HepG2 (cell line): ENCODE data around the gene PYGL. TPM values are rescaled to one million over a fixed set of nuclear protein-coding genes. Genes with fewer than 3 reads are reported as not detected.

ENCODE experiments used
- AKAP8 ChIP-seq: sonication (generic); formaldehyde crosslinking; IDR thresholded peaks from 2 replicates; pipeline ENCODE4 v1.5.1; 2020; ENCODE audit warnings: mild to moderate bottlenecking, missing genetic modification reagents
- HOXD1 ChIP-seq: sonication (generic); formaldehyde crosslinking; IDR thresholded peaks from 2 replicates; pipeline ENCODE4 v1.5.0; 2020; ENCODE audit warnings: missing genetic modification reagents
- NCOR1 ChIP-seq: fragments of 200-600 bp; sonication (generic); IDR thresholded peaks from 2 replicates; pipeline ENCODE4 v1.7.0; 2017; ENCODE audit warnings: antibody characterized with exemption, low read length, borderline replicate concordance
- POGZ ChIP-seq: sonication (generic); formaldehyde crosslinking; IDR thresholded peaks from 2 replicates; pipeline ENCODE4 v1.4.0; 2020; ENCODE audit warnings: mild to moderate bottlenecking, missing genetic modification reagents
- PRPF4 ChIP-seq: fragments of 200-400 bp; formaldehyde crosslinking; IDR thresholded peaks from 2 replicates; pipeline ENCODE4 v1.6.1; 2016; ENCODE audit warnings: low read length, low read depth; ENCODE audit not compliant: poor library complexity, severe bottlenecking
- SMC3 ChIP-seq: IDR thresholded peaks from 2 replicates; pipeline ENCODE4 v1.6.1; 2011; ENCODE audit warnings: low read length, improper control_type of control experiment
- ZFP90 ChIP-seq: sonication (generic); formaldehyde crosslinking; IDR thresholded peaks from 2 replicates; pipeline ENCODE4 v1.8.0; 2022; ENCODE audit warnings: missing genetic modification reagents, mild to moderate bottlenecking, inconsistent platforms, borderline replicate concordance
- ZNF263 ChIP-seq: sonication (generic); formaldehyde crosslinking; IDR thresholded peaks from 2 replicates; pipeline ENCODE4 v1.4.0; 2020; ENCODE audit warnings: missing genetic modification reagents
- ZNF33B ChIP-seq: sonication (generic); formaldehyde crosslinking; IDR thresholded peaks from 2 replicates; pipeline ENCODE4 v1.5.1; 2020; ENCODE audit warnings: mild to moderate bottlenecking, missing genetic modification reagents
- ZNF441 ChIP-seq: sonication (generic); formaldehyde crosslinking; IDR thresholded peaks from 2 replicates; pipeline ENCODE4 v1.7.0; 2021; ENCODE audit warnings: missing genetic modification reagents, borderline replicate concordance
- ZNF556 ChIP-seq: sonication (generic); formaldehyde crosslinking; IDR thresholded peaks from 2 replicates; pipeline ENCODE4 v1.4.0; 2020; ENCODE audit warnings: mild to moderate bottlenecking, missing genetic modification reagents, borderline replicate concordance
- ZNF569 ChIP-seq: sonication (generic); formaldehyde crosslinking; IDR thresholded peaks from 2 replicates; pipeline ENCODE4 v1.5.0; 2020; ENCODE audit warnings: mild to moderate bottlenecking, missing genetic modification reagents, moderate library complexity, borderline replicate concordance
- ZNF614 ChIP-seq: IDR thresholded peaks from 2 replicates; pipeline ENCODE4 v1.6.1; 2018; ENCODE audit warnings: missing biosample characterization, missing genetic modification reagents, inconsistent platforms, borderline replicate concordance
- ZNF616 ChIP-seq: sonication (generic); formaldehyde crosslinking; IDR thresholded peaks from 2 replicates; pipeline ENCODE4 v1.5.0; 2020; ENCODE audit warnings: low read depth, mild to moderate bottlenecking, missing genetic modification reagents
- polyA plus RNA-seq, 8 experiments: library from polyadenylated mRNA; depleted of rRNA in 3 of 8; stranded (reverse) in 7 of 8; unstranded in 1 of 8; fragments of >200 nt; fragmentation: Illumina TruSeq in 4 of 8; extraction: Trizol in 4 of 8; gene quantifications; 2 replicates each; pipeline versions ENCODE4 v1.2.1 to v1.2.3, GENCODE V29; 2011 to 2016; ENCODE audit warnings: low read depth in 4 of 8, missing spikeins in 1 of 8, mixed read lengths in 1 of 8; ENCODE audit not compliant: insufficient read depth in 1 of 8
- total RNA-seq, 5 experiments: library from RNA; depleted of rRNA; stranded (reverse); fragments of >200 nt; fragmentation: Illumina TruSeq; extraction: Trizol; gene quantifications; 2 replicates each; pipeline ENCODE4 v1.2.3, GENCODE V29; 2016; ENCODE audit warnings: low read depth in 1 of 5
- TF ChIP-seq, protein P1 (sequence below): sonication (generic); formaldehyde crosslinking; IDR thresholded peaks from 2 replicates; pipeline ENCODE4 v1.5.0; 2020; ENCODE audit warnings: mild to moderate bottlenecking, missing genetic modification reagents, borderline replicate concordance
- TF ChIP-seq, protein P2 (sequence below): sonication (generic); formaldehyde crosslinking; IDR thresholded peaks from 2 replicates; pipeline ENCODE4 v1.4.0; 2020; ENCODE audit warnings: mild to moderate bottlenecking, missing genetic modification reagents
- TF ChIP-seq, protein P3 (sequence below): sonication (generic); formaldehyde crosslinking; IDR thresholded peaks from 2 replicates; pipeline ENCODE4 v1.4.0; 2020; ENCODE audit warnings: missing genetic modification reagents

Gene PYGL
- total and polyA plus RNA-seq, 2 of the 13 experiments (the other 11 are each of a cell fraction or from before 2014, with no cell fraction given): 98.4 to 110 TPM

DNA sequence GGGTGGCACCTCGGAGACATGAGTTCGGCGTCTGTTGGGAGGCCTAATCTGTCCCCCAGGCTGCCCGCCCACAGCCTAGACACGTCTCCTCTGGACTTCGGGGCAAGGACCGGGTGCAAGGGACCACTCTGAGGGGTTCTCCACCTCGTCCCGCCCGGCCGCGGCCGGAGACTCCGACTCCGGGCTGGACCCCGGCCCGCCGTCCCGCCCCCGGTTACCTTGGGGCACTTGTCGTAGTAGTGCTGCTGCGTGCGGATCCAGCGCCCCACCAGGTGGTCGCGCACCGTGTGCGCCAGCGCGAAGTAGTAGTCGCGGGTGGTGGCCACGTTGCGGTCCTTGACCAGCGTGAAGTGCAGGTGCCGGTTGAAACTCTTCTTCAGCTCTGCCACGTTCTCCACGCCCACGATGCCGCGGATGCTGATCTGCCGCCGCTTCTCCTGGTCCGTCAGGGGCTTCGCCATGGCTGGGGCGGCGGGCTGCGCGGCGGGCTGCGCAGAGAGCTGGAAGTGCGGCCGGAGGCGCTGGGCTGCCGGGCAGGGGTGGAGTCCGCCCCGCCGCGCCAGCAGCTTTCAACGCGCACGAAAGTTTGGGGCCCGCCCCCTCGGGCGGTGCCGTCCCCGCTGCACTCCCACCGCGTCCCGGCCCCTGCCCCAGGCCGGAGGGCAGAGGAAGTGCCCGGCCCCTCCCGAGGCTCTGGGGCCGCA is at the start of gene PYGL (continued):
- TF ChIP-seq, protein P1, sequence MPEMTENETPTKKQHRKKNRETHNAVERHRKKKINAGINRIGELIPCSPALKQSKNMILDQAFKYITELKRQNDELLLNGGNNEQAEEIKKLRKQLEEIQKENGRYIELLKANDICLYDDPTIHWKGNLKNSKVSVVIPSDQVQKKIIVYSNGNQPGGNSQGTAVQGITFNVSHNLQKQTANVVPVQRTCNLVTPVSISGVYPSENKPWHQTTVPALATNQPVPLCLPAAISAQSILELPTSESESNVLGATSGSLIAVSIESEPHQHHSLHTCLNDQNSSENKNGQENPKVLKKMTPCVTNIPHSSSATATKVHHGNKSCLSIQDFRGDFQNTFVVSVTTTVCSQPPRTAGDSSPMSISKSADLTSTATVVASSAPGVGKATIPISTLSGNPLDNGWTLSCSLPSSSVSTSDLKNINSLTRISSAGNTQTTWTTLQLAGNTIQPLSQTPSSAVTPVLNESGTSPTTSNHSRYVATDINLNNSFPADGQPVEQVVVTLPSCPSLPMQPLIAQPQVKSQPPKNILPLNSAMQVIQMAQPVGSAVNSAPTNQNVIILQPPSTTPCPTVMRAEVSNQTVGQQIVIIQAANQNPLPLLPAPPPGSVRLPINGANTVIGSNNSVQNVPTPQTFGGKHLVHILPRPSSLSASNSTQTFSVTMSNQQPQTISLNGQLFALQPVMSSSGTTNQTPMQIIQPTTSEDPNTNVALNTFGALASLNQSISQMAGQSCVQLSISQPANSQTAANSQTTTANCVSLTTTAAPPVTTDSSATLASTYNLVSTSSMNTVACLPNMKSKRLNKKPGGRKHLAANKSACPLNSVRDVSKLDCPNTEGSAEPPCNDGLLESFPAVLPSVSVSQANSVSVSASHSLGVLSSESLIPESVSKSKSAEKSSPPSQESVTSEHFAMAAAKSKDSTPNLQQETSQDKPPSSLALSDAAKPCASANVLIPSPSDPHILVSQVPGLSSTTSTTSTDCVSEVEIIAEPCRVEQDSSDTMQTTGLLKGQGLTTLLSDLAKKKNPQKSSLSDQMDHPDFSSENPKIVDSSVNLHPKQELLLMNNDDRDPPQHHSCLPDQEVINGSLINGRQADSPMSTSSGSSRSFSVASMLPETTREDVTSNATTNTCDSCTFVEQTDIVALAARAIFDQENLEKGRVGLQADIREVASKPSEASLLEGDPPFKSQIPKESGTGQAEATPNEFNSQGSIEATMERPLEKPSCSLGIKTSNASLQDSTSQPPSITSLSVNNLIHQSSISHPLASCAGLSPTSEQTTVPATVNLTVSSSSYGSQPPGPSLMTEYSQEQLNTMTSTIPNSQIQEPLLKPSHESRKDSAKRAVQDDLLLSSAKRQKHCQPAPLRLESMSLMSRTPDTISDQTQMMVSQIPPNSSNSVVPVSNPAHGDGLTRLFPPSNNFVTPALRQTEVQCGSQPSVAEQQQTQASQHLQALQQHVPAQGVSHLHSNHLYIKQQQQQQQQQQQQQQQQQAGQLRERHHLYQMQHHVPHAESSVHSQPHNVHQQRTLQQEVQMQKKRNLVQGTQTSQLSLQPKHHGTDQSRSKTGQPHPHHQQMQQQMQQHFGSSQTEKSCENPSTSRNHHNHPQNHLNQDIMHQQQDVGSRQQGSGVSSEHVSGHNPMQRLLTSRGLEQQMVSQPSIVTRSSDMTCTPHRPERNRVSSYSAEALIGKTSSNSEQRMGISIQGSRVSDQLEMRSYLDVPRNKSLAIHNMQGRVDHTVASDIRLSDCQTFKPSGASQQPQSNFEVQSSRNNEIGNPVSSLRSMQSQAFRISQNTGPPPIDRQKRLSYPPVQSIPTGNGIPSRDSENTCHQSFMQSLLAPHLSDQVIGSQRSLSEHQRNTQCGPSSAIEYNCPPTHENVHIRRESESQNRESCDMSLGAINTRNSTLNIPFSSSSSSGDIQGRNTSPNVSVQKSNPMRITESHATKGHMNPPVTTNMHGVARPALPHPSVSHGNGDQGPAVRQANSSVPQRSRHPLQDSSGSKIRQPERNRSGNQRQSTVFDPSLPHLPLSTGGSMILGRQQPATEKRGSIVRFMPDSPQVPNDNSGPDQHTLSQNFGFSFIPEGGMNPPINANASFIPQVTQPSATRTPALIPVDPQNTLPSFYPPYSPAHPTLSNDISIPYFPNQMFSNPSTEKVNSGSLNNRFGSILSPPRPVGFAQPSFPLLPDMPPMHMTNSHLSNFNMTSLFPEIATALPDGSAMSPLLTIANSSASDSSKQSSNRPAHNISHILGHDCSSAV: no peak
- TF ChIP-seq ZNF441 (CRISPR knock-in tag) (peak; percentile 35; the same call in 1 of the 2 replicates), AKAP8 (CRISPR knock-in tag) (peak; percentile 46; the same call in 1 of the 2 replicates), HOXD1 (CRISPR knock-in tag) (0 out of 2 replicates have a peak, but pooled peaks have one; percentile 53), ZNF556 (CRISPR knock-in tag) (no peak), PRPF4 (no peak), ZNF569 (CRISPR knock-in tag) (0 out of 2 replicates have a peak, but pooled peaks have one; percentile 27), ZFP90 (CRISPR knock-in tag) (no peak; the same call in 1 of the 2 replicates), ZNF616 (CRISPR knock-in tag) (no peak), POGZ (CRISPR knock-in tag) (no peak; the same call in 1 of the 2 replicates), NCOR1 (no peak), ZNF614 (CRISPR knock-in tag) (no peak; the same call in 1 of the 2 replicates), ZNF263 (CRISPR knock-in tag) (no peak), SMC3 (no peak), ZNF33B (CRISPR knock-in tag) (no peak)
- TF ChIP-seq, protein P2, sequence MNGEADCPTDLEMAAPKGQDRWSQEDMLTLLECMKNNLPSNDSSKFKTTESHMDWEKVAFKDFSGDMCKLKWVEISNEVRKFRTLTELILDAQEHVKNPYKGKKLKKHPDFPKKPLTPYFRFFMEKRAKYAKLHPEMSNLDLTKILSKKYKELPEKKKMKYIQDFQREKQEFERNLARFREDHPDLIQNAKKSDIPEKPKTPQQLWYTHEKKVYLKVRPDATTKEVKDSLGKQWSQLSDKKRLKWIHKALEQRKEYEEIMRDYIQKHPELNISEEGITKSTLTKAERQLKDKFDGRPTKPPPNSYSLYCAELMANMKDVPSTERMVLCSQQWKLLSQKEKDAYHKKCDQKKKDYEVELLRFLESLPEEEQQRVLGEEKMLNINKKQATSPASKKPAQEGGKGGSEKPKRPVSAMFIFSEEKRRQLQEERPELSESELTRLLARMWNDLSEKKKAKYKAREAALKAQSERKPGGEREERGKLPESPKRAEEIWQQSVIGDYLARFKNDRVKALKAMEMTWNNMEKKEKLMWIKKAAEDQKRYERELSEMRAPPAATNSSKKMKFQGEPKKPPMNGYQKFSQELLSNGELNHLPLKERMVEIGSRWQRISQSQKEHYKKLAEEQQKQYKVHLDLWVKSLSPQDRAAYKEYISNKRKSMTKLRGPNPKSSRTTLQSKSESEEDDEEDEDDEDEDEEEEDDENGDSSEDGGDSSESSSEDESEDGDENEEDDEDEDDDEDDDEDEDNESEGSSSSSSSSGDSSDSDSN (CRISPR knock-in tag): peak; percentile 85
- TF ChIP-seq, protein P3, sequence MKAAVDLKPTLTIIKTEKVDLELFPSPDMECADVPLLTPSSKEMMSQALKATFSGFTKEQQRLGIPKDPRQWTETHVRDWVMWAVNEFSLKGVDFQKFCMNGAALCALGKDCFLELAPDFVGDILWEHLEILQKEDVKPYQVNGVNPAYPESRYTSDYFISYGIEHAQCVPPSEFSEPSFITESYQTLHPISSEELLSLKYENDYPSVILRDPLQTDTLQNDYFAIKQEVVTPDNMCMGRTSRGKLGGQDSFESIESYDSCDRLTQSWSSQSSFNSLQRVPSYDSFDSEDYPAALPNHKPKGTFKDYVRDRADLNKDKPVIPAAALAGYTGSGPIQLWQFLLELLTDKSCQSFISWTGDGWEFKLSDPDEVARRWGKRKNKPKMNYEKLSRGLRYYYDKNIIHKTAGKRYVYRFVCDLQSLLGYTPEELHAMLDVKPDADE: no peak
